ENCODE results near the gene DPP10.
"Not testable (repeated sequence)": the region's sequence is repeated elsewhere in the genome, so short reads cannot be mapped to it uniquely, and the experiment has no call there.

The DPP10 gene

DNA sequence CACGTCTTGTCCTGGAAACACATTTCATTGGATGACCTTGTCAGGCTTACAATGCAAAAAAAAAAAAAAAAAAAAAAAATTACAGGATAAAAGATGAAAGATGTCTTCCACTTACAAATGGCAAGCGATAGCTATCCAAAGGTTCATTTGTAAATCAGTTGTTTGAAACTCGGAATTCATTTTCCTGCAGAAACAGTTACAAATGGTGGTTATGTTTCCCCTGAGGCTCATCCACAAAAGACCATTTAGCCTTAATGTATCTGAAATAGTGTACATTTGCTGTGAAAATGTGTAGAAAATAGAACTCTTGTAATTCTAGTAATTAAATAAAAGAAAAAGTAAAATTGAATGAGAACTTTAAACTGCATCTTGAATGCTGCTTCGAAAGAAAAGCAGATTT lies 25.9 kb downstream of the DPP10 start:
- no peaks in the 10 kb centered on the region for H3K4me1 Mint-ChIP-seq
- H3K9me3 Mint-ChIP-seq, result no peaks in the 10 kb centered on the region
- CTCF ChIA-PET, result no interaction called here
- H3K27me3 Mint-ChIP-seq, result no peaks in the 10 kb centered on the region
- no peak overlapping the region for H3K27ac Mint-ChIP-seq
- no peak overlapping the region for H3K4me3 Mint-ChIP-seq
- H3K36me3 Mint-ChIP-seq, result no peaks in the 10 kb centered on the region
- no peak for DNase-seq

DNA sequence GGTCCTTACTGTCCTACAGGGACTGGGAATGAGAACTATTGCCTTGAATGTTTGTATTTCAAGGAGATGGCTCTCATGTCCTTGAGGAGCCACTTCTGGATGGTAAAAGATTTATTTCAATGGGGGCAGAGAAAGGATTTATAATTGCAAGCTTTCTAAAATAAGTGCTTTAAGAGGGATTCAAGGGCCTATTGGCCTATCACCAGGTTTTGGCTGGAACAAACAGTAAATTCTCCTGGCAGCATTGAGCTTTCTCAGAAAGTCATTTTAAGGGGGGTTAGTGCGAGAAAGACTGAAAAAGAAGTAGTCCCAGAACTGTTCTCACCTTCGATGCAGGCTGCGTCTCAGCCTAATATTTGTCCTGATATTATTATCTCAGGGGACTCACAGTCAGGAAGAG lies 29.8 kb downstream of the DPP10 start:
- Mint-ChIP-seq H3K4me3 (no peak overlapping the region), H3K9me3 (no peaks in the 10 kb centered on the region), H3K27me3 (no peaks in the 10 kb centered on the region), H3K27ac (no peak overlapping the region), H3K4me1 (no peaks in the 10 kb centered on the region), H3K36me3 (no peaks in the 10 kb centered on the region)
- CTCF ChIA-PET, result no interaction called here
- DNase-seq, result no peak

DNA sequence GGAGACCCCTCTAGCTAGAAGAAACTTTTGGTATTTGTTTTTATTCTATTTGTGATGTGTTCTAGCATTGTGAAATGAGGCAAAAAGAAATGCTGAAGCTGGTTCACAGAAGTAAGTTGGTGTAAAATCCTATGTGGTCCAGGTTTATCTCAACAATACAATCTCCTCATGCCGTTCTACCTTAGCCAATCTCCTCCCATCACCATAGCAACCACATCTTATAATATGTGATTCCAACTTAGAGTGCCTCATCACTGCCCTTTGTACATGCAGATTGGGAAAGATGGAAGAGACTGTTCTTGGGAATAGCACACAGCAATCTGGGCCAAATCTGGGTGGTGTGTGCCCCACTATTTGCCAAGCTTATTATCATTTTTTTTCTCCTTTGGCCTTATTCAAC lies 30.3 kb downstream of the DPP10 start:
- CTCF ChIA-PET, result no interaction called here
- DNase-seq, result no peak
- no peaks in the 10 kb centered on the region for H3K9me3 Mint-ChIP-seq
- H3K4me1 Mint-ChIP-seq, result no peaks in the 10 kb centered on the region
- no peak overlapping the region for H3K27ac Mint-ChIP-seq
- no peaks in the 10 kb centered on the region for H3K27me3 Mint-ChIP-seq
- H3K4me3 Mint-ChIP-seq, result no peak overlapping the region
- no peaks in the 10 kb centered on the region for H3K36me3 Mint-ChIP-seq

DNA sequence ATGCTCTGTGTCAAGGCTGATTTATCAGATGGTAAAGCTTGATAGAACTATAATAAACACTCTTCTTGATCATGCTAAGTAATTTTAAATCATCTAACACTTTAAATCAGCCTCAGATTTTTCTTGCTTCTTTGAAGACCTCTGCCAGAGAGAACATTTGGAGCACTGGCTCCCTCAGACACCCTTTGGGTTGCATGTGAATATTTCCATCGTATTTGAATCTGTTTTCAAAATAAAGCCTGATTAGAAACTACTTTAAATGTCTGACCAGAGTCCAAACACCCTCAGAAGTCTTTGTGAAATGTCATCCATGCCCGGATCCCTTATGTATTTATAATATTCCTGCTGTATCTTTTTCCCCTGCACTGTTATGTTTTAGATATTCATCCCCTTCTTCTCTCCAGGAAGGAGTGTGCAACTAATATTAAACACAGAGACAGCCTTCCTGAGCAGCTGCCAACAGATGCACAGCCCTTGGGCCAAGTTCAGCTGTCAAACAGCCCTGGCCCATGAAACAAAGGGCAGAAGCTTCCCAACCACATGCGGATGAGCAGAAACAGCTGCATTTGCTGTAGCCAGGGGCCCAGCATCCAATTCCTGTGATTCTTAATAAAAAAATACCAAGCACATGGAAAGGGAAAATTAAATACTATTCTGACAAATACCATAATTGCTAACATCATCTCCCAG lies 46.5 kb downstream of the DPP10 start:
- CTCF ChIA-PET, result no interaction called here
- H3K9me3 Mint-ChIP-seq, result no peaks in the 10 kb centered on the region
- no peak overlapping the region for H3K27ac Mint-ChIP-seq
- DNase-seq, result no peak
- no peak overlapping the region for H3K4me3 Mint-ChIP-seq
- no peaks in the 10 kb centered on the region for H3K36me3 Mint-ChIP-seq
- no peaks in the 10 kb centered on the region for H3K27me3 Mint-ChIP-seq
- no peaks in the 10 kb centered on the region for H3K4me1 Mint-ChIP-seq

DNA sequence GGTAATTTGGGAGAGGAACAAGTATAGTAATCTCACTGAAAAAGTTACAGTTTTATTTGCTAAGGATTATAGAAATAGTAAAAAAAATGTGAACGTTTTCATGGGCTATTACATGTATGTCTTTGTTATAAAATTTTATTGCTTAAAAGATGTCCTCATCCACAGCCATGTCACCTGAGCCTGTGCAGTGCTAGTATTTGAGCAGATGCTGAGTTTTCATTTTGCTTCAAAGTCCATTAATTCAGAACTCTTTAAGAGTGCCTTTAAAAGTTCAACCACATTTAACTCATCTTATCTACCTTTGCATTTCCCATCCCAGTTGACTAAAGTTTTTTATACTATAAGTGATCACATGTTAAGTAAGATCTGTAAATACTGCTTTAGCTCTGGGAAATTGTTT lies 52.6 kb downstream of the DPP10 start:
- CTCF ChIA-PET, result no interaction called here
- H3K36me3 Mint-ChIP-seq, result no peaks in the 10 kb centered on the region

DNA sequence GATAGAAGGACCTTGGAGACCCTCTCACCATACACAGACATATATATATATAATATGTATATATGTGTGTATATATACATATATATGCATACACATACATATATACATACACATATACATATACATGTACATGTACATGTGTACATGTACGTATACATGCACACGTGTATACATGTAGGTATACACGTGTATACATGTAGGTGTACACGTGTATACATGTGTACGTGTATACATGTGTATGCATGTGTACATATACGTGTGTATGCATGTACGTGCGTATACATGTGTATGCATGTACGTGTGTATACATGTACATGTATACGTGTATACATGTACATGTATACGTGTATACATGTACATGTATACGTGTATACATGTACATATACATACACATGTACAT lies 54.5 kb downstream of the DPP10 start:
- H3K4me3 Mint-ChIP-seq, result no peak overlapping the region
- DNase-seq, result no peak
- H3K9me3 Mint-ChIP-seq, result peaks cover 2% of the 10 kb centered on the region
- H3K36me3 Mint-ChIP-seq, result no peaks in the 10 kb centered on the region
- CTCF ChIA-PET, result no interaction called here
- no peaks in the 10 kb centered on the region for H3K27me3 Mint-ChIP-seq
- no peak overlapping the region for H3K27ac Mint-ChIP-seq
- H3K4me1 Mint-ChIP-seq, result no peaks in the 10 kb centered on the region

More for the DNA sequence above, 52.6 kb downstream of the DPP10 start:
- Mint-ChIP-seq H3K27me3 (no peaks in the 10 kb centered on the region), H3K4me1 (no peaks in the 10 kb centered on the region), H3K9me3 (peaks cover 2% of the 10 kb centered on the region), H3K27ac (no peak overlapping the region), H3K4me3 (no peak overlapping the region)
- DNase-seq, result no peak

DNA sequence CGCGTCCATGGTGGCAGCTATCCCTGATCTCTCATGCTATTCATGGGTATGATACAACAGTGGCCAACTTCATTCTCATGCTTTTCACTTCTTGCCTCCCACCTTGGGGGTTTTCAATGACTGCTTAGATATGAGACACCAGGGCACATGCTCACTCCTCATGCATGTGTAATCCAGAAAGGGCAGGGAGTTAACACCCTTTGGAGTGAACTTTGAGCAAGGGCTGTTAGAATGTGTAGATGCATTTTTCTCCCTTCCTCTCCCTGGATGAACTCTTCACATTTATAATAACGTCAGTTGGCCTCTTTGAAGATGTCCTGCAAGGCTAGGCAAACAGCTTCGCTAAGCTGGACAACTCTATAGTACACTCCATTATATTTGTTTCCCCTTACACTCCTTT lies 56.7 kb downstream of the DPP10 start:
- Mint-ChIP-seq H3K4me1 (no peaks in the 10 kb centered on the region), H3K27me3 (no peaks in the 10 kb centered on the region), H3K4me3 (no peak overlapping the region), H3K36me3 (no peaks in the 10 kb centered on the region), H3K27ac (no peak overlapping the region), H3K9me3 (peaks cover 2% of the 10 kb centered on the region)
- CTCF ChIA-PET, result no interaction called here
- no peak for DNase-seq

DNA sequence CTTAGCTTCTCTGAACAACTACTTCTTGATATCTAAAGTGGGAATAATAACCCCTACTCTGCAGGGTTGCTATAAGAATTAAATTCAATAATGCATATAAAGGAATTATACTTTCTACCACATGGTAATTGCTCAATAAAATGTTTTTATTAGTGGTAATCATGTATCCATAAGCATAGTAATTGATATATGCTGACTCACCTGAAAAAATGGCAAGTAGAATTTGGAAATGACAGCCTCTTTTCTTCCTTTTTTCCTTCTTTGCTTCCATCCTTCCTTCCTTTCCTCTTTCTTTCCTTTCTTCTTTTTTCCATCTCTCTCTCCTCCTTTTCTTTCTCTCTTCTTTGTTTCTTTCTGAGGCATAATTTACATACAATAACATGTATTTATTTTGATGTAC lies 65.3 kb downstream of the DPP10 start:
- Mint-ChIP-seq H3K27ac (no peak overlapping the region), H3K27me3 (no peaks in the 10 kb centered on the region), H3K4me3 (no peak overlapping the region), H3K9me3 (no peaks in the 10 kb centered on the region), H3K36me3 (no peaks in the 10 kb centered on the region), H3K4me1 (no peaks in the 10 kb centered on the region)
- CTCF ChIA-PET, result no interaction called here
- no peak for DNase-seq

DNA sequence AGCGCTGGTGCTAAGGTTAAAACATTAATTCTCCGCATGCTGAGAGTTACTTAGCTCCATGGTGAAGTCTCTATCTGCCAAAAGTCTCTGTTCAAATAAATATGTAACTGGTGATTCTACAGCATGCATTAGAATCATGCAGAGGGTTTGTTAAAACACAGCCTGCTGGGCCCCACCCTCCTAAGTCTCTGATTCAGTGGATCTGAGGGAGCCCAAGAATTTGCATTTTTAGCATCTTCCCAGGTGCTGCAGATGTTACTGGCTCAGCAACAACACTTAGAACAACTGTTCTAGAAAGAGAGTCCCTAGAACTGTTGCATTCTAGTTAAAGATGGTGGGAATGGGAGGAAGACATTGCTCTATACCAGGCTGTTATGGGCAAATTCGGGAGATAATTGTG lies 73.4 kb downstream of the DPP10 start:
- Mint-ChIP-seq H3K4me1 (no peaks in the 10 kb centered on the region), H3K4me3 (no peak overlapping the region), H3K27ac (no peak overlapping the region), H3K27me3 (no peaks in the 10 kb centered on the region), H3K9me3 (no peaks in the 10 kb centered on the region), H3K36me3 (no peaks in the 10 kb centered on the region)
- CTCF ChIA-PET, result interaction anchor here (0.6 kb wide), 1 partner anchor 19 kb away, joined by 3 read pairs; no protein-coding TSS in a partner anchor
- no peak for DNase-seq

DNA sequence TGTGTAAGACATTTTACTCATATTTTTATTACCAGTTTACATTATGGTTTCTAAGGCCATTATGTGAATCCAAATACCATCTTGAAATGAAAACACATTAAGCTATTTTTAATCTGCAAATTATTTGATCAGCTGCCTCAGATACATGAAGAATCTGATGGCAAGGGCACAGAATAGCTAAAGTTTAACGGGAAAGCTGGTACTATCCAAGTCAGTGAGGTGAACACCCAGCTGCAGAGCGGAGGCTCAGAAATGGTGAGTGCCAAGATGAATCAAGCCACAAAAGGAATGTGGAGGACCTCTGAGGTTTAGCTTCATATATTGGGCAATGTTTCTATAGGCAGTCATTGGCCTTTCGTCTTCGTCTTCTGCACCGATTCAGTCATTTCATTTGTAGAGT lies 75.1 kb downstream of the DPP10 start:
- Mint-ChIP-seq H3K36me3 (no peaks in the 10 kb centered on the region), H3K4me1 (no peaks in the 10 kb centered on the region), H3K27me3 (no peaks in the 10 kb centered on the region), H3K9me3 (no peaks in the 10 kb centered on the region), H3K27ac (no peak overlapping the region), H3K4me3 (no peak overlapping the region)
- CTCF ChIA-PET, result no interaction called here
- DNase-seq, result no peak

DNA sequence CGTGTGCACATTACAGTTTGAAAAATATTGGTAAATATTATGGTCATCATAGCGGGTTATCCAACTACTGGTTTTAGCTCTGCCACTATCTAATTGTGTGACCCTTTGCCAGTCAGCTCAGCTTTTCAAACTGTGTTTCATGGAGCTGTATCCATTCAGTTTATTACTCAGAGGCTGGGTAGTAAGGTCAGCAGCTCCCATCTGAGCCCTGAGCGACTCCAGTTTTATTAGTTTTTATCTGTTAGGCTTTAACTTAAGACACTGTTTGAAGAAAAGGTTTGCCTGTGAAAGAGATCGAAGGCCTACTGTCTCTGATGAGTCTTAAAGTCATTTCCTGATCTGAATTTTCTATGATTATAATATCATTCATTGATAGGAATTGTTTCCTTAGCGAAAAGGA lies 76.3 kb downstream of the DPP10 start:
- Mint-ChIP-seq H3K4me1 (no peaks in the 10 kb centered on the region), H3K36me3 (no peaks in the 10 kb centered on the region), H3K27me3 (no peaks in the 10 kb centered on the region), H3K27ac (no peak overlapping the region), H3K4me3 (no peak overlapping the region), H3K9me3 (no peaks in the 10 kb centered on the region)
- DNase-seq, result no peak
- CTCF ChIA-PET, result no interaction called here

DNA sequence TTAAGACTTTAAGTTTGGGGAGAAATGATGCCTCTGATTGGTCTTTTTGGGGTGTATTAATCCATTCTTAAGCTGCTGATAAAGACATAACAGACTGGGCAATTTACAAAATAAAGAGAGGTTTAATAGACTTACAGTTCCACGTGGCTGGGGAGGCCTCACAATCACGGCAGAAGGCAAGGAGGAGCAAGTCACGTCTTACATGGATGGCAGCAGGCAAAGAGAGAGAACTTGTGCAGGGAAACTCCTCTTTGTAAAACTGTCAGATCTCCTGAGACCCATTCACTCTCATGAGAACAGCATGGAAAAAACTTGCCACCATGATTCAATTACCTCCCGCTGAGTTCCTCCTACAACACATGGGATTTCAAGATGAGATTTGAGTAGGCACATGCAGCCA lies 80.2 kb downstream of the DPP10 start:
- H3K9me3 Mint-ChIP-seq, H3K4me3 Mint-ChIP-seq, DNase-seq, H3K27me3 Mint-ChIP-seq, H3K4me1 Mint-ChIP-seq, CTCF ChIA-PET, H3K36me3 Mint-ChIP-seq, H3K27ac Mint-ChIP-seq: not testable (repeated sequence)

DNA sequence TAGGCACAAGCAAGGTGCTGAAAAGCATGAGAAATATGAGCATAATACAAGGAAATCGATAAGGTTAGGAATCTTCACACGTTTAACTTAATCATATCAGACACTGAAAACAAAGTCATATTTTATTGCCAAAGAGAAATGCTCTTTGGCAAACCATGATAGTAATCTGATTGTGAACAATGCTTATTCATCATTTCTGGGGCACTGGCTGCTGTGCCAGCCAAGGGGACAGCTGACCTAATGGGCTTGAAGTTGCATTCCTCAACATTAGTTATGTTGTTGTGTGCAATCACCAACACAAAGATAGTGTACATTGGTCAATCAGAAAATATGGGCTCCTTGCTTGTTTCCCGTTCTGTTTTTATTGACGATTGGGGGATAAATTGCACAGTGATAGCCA lies 83.5 kb downstream of the DPP10 start:
- Mint-ChIP-seq H3K27me3 (no peaks in the 10 kb centered on the region), H3K27ac (no peak overlapping the region), H3K4me1 (no peaks in the 10 kb centered on the region), H3K9me3 (no peaks in the 10 kb centered on the region), H3K36me3 (no peaks in the 10 kb centered on the region), H3K4me3 (no peak overlapping the region)
- CTCF ChIA-PET, result no interaction called here
- DNase-seq, result no peak

DNA sequence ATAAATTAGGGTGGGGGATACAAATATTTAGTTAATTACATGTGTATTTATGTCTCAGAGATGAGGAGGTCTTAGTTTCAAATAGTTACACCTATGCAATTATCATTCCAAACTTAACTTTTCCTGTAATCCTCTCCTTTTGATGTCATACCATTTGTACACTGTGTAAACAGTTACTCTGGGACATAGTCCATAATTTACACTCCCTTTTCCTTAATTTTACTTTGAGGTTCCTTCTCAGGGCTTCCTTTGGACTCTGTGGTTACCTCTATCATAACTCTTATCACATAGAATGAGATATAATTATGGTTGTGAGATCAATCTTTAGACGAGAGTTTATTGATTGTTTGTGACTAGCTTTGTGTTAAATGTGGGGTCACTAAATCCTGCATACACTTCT lies 84.4 kb downstream of the DPP10 start:
- Mint-ChIP-seq H3K27me3 (no peaks in the 10 kb centered on the region), H3K4me3 (no peak overlapping the region), H3K27ac (no peak overlapping the region), H3K9me3 (no peaks in the 10 kb centered on the region), H3K36me3 (no peaks in the 10 kb centered on the region), H3K4me1 (no peaks in the 10 kb centered on the region)
- DNase-seq, result no peak
- CTCF ChIA-PET, result no interaction called here

DNA sequence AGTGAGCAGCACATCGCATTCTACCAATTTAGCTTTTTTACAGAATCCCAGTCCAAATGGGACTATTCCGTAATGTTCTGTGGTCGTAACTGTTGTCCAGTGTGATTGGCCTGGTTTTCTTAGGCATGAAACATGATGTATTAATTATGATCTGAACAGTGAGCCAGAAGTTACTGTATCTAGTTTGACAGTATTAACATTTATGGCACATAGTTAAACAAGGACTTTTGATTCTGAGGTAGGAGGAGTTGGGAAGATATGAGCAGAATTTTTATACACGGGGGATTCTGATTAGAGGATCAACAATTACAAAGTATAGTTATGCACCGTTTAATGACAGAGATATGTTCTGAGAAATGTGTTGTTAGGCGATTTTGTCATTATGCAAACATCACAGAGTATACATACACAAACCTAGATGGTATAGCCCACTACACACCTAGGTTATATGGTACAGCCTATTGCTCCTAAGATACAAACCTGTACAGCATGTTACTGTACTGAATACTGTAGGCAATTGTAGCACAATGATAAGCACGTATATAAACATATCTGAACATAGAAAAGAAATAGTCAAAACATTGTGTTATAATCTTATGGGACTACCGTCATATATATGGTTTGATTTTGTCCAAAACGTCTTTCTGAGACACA lies 85.0 kb downstream of the DPP10 start:
- CTCF ChIA-PET, result no interaction called here

More for the DNA sequence above, 85.0 kb downstream of the DPP10 start:
- no peak for DNase-seq
- no peaks in the 10 kb centered on the region for H3K4me1 Mint-ChIP-seq
- H3K27ac Mint-ChIP-seq, result no peak overlapping the region
- no peak overlapping the region for H3K4me3 Mint-ChIP-seq
- no peaks in the 10 kb centered on the region for H3K36me3 Mint-ChIP-seq
- H3K9me3 Mint-ChIP-seq, result no peaks in the 10 kb centered on the region
- no peaks in the 10 kb centered on the region for H3K27me3 Mint-ChIP-seq

Measured in activated naive CD4-positive, alpha-beta T cell treated with anti-CD3 and anti-CD28 coated beads, Interleukin-2, amount 10 ng/mL, durations not matched to agents 7 days and 5 days (primary cell).